ENCODE measurements around the gene ARHGAP26. TPM values are rescaled to one million over a fixed set of nuclear protein-coding genes. Genes with fewer than 3 reads are reported as not detected.

The ARHGAP26 gene
- polyA plus RNA-seq, 1 donor (not counting 4 experiments of a cell fraction or from before 2014, with no cell fraction given): 3.9 TPM

GRCh38 chr5:142810081-142810480 is 39.9 kb downstream of the ARHGAP26 start:
- Histone ChIP-seq H3K4me1 (ENCODE audit: control insufficient read depth, extremely low read depth, insufficient read depth, low read length) (no peaks in the 10 kb centered on the region), H3K27me3 (ENCODE audit: control insufficient read depth, extremely low read depth, insufficient read depth, low read length) (no peaks in the 10 kb centered on the region), H4K20me1 (ENCODE audit: control insufficient read depth, extremely low read depth, insufficient read depth, low read length) (no peaks in the 10 kb centered on the region), H3K9me3 (ENCODE audit: control insufficient read depth, low read depth, low read length) (no peaks in the 10 kb centered on the region), H3K79me2 (ENCODE audit: control insufficient read depth, insufficient read depth, low read length) (no peaks in the 10 kb centered on the region), H3K4me2 (ENCODE audit: control insufficient read depth, extremely low read depth, insufficient read depth, low read depth, low read length) (no peak overlapping the region), H3K4me3 (ENCODE audit: control insufficient read depth in 2 of 3, extremely low read depth in 1 of 3, insufficient read depth in 2 of 3, low read depth in 1 of 3, low read length in 3 of 3) (no peak overlapping the region), H3K9ac (ENCODE audit: control insufficient read depth, extremely low read depth, insufficient read depth, low read length) (no peak overlapping the region), H3K9me1 (ENCODE audit: control insufficient read depth, extremely low read depth, insufficient read depth, low read length) (no peaks in the 10 kb centered on the region), H3K27ac (ENCODE audit: control insufficient read depth, insufficient read depth, low read length) (no peak overlapping the region), H3K36me3 (ENCODE audit: control insufficient read depth in 2 of 2, extremely low read depth in 1 of 2, insufficient read depth in 2 of 2, low read length in 2 of 2) (no peaks in the 10 kb centered on the region), H2AFZ (ENCODE audit: control insufficient read depth, low read length) (no peak overlapping the region)
- no peak for FAIRE-seq
- dilution Hi-C loops (cut with MboI; ENCODE audit: extremely low pct_ligation_motif_present, low sequenced_read_pairs): no loop called here
- no peak for DNase-seq (ENCODE audit: low read depth, low spot score)
- TF ChIP-seq CTCF (optimal IDR thresholded peaks at IDR 0.05 in 1 of 3, IDR thresholded peaks at IDR 0.05 in 1 of 3, conservative IDR thresholded peaks at IDR 0.05 in 1 of 3; ENCODE audit: extremely low read depth in 1 of 3, insufficient read depth in 2 of 3, low read length in 3 of 3): no peak
- no peak for TF ChIP-seq EZH2 (IDR thresholded peaks at IDR 0.05; ENCODE audit: low read length)

DNA sequence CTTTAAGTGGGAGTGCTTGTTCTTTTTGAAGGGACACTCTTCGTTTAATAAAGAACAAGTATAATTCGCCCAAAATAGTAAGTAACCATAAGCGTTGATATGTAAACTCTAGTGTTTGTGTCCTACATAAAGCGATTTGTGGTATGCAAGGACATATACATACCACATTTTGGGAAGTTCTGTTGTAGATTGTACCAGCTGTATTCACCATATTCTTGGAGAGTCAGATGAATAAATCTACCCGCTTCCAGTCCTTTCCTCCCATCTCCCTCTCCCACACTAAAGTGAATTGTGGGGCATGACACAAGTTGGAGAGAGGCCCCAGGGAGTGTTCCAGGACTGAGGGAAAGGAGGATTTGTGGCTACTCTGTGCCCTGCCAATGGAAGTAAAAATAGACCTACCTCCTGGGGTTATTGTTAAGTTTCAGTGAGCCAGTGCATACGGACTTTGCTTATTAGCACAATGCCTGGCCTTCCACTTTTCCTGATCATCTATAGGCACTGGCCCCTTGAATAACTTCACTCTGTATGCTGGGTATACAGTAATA is 40.6 kb downstream of the ARHGAP26 start:
- dilution Hi-C loops (cut with MboI; ENCODE audit: extremely low pct_ligation_motif_present, low sequenced_read_pairs): no loop called here
- Histone ChIP-seq H3K79me2 (ENCODE audit: control insufficient read depth, insufficient read depth, low read length) (no peaks in the 10 kb centered on the region), H3K36me3 (ENCODE audit: control insufficient read depth in 2 of 2, extremely low read depth in 1 of 2, insufficient read depth in 2 of 2, low read length in 2 of 2) (no peaks in the 10 kb centered on the region), H3K27me3 (ENCODE audit: control insufficient read depth, extremely low read depth, insufficient read depth, low read length) (no peaks in the 10 kb centered on the region), H3K9me3 (ENCODE audit: control insufficient read depth, low read depth, low read length) (no peaks in the 10 kb centered on the region), H4K20me1 (ENCODE audit: control insufficient read depth, extremely low read depth, insufficient read depth, low read length) (no peaks in the 10 kb centered on the region), H3K4me2 (ENCODE audit: control insufficient read depth, extremely low read depth, insufficient read depth, low read depth, low read length) (no peak overlapping the region), H2AFZ (ENCODE audit: control insufficient read depth, low read length) (no peak overlapping the region), H3K4me1 (ENCODE audit: control insufficient read depth, extremely low read depth, insufficient read depth, low read length) (no peaks in the 10 kb centered on the region), H3K9me1 (ENCODE audit: control insufficient read depth, extremely low read depth, insufficient read depth, low read length) (no peaks in the 10 kb centered on the region), H3K9ac (ENCODE audit: control insufficient read depth, extremely low read depth, insufficient read depth, low read length) (no peak overlapping the region), H3K4me3 (ENCODE audit: control insufficient read depth in 2 of 3, extremely low read depth in 1 of 3, insufficient read depth in 2 of 3, low read depth in 1 of 3, low read length in 3 of 3) (no peak overlapping the region), H3K27ac (ENCODE audit: control insufficient read depth, insufficient read depth, low read length) (no peak overlapping the region)
- DNase-seq (ENCODE audit: low read depth, low spot score) (no peak), FAIRE-seq (no peak)
- TF ChIP-seq EZH2 (IDR thresholded peaks at IDR 0.05; ENCODE audit: low read length): no peak
- no peak for TF ChIP-seq CTCF (optimal IDR thresholded peaks at IDR 0.05 in 1 of 3, IDR thresholded peaks at IDR 0.05 in 1 of 3, conservative IDR thresholded peaks at IDR 0.05 in 1 of 3; ENCODE audit: extremely low read depth in 1 of 3, insufficient read depth in 2 of 3, low read length in 3 of 3)

Data from keratinocyte (primary cell).